ENCODE measurements around the gene FCER1G. TPM values are rescaled to one million over a fixed set of nuclear protein-coding genes. Genes with fewer than 3 reads are reported as not detected.
"Not testable (repeated sequence)": the region's sequence is repeated elsewhere in the genome, so short reads cannot be mapped to it uniquely, and the experiment has no call there.

FCER1G gene
- total RNA-seq, 1 donor, result not detected

GRCh38 chr1:161238039-161238473, 23.0 kb downstream of the FCER1G start, which contains the start of gene NR1I3:
NR1I3 (minus strand) TSS chr1:161238203; CDS start chr1:161236565, 1,638 bp downstream.
- no peak for DNase-seq (ENCODE audit: low read depth)
- TF ChIP-seq, protein P1, sequence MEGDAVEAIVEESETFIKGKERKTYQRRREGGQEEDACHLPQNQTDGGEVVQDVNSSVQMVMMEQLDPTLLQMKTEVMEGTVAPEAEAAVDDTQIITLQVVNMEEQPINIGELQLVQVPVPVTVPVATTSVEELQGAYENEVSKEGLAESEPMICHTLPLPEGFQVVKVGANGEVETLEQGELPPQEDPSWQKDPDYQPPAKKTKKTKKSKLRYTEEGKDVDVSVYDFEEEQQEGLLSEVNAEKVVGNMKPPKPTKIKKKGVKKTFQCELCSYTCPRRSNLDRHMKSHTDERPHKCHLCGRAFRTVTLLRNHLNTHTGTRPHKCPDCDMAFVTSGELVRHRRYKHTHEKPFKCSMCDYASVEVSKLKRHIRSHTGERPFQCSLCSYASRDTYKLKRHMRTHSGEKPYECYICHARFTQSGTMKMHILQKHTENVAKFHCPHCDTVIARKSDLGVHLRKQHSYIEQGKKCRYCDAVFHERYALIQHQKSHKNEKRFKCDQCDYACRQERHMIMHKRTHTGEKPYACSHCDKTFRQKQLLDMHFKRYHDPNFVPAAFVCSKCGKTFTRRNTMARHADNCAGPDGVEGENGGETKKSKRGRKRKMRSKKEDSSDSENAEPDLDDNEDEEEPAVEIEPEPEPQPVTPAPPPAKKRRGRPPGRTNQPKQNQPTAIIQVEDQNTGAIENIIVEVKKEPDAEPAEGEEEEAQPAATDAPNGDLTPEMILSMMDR (IDR thresholded peaks at IDR 0.05; ENCODE audit: insufficient read depth, low read length), result no peak
- no peak within 1 kb of the TSS for H3K4me3 ChIP-seq (ENCODE audit: low read depth, low read length)

DNA sequence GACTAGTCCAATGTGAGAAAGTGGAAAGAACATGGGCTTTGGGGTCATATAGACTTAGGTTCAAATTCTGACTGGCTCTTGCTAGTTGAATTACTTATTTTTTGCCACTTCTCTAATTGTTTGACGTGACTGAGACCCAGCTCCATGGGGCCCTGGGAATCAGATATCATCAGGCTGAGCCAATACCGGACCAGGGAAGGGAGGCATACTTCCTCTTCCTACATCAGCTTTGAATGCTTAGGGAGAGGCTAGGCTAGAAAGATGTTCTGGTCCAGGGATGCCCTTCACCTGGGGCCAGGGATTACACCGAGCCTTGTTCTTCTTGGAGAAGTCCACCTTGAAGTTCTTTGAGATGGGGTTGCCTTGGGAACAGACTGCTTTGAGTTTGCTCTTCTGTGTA, 26.6 kb downstream of the FCER1G start:
- TF ChIP-seq, protein P1 (IDR thresholded peaks at IDR 0.05; ENCODE audit: insufficient read depth, low read length), result no peak
- H3K4me3 ChIP-seq (ENCODE audit: low read depth, low read length), result no peak overlapping the region
- DNase-seq (ENCODE audit: low read depth), result no peak

GRCh38 chr1:161242313-161242712, 27.2 kb downstream of the FCER1G start:
- no peak for DNase-seq (ENCODE audit: low read depth)
- H3K4me3 ChIP-seq (ENCODE audit: low read depth, low read length), result no peak overlapping the region
- TF ChIP-seq, protein P1 (IDR thresholded peaks at IDR 0.05; ENCODE audit: insufficient read depth, low read length), result no peak

DNA sequence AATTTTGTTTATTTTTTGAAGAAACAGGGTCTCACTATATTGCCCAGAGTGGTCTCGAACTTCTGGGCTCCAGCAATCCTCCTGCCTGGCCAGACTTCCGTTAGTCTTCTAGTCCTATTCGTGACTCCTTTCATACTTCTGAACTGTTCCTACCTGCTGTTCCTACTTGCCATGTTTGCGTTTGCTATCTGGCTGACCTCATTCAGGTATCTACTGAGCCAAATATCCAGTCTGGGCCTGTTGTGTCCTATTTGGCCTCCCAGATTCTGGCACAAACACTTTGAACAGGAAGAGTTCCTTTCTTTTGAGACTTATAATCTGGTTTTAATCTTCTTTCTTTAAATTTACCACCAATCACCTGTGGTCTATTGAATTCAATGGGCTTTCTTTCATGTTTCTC, 29.8 kb downstream of the FCER1G start:
- H3K4me3 ChIP-seq (ENCODE audit: low read depth, low read length), result no peak overlapping the region
- TF ChIP-seq, protein P1 (IDR thresholded peaks at IDR 0.05; ENCODE audit: insufficient read depth, low read length), result no peak
- DNase-seq (ENCODE audit: low read depth), result no peak

DNA sequence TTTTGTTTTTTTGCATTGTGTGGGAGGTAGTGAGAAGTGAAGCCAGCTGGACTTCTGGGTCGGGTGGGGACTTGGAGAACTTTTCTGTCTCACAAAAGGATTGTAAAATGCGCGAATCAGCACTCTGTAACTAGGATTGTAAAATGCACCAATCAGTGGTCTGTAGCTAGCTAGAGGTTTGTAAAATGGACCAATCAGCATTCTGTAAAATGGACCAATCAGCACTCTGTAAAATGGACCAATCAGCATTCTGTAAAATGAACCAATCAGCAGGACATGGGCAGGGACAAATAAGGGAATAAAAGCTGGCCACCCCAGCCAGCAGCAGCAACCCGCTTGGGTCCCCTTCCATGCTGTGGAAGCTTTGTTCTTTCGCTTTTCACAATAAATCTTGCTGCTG, 35.0 kb downstream of the FCER1G start:
- H3K4me3 ChIP-seq (ENCODE audit: low read depth, low read length); DNase-seq (ENCODE audit: low read depth): not testable (repeated sequence)

DNA sequence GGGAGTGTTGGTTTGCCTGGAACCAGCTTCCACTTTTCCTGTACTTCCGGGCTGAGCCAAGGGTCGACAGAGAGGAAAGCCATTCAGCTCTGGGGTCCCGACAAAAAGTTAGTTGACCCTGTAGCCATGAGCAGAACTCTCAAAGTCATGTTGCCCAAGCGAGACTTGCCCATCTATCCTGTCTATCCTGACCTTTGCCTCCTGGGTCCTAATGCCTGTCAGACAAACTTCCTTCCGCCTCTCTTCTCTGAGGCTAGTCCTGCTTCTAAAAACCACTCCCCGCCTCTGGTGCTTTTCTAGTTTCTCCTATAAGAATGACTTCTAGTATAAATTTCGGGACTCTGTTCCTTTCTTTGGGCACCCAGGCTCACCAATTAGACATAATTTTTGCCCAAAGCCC, 35.7 kb downstream of the FCER1G start:
- TF ChIP-seq, protein P1 (IDR thresholded peaks at IDR 0.05; ENCODE audit: insufficient read depth, low read length), result no peak
- no peak overlapping the region for H3K4me3 ChIP-seq (ENCODE audit: low read depth, low read length)
- no peak for DNase-seq (ENCODE audit: low read depth)

DNA sequence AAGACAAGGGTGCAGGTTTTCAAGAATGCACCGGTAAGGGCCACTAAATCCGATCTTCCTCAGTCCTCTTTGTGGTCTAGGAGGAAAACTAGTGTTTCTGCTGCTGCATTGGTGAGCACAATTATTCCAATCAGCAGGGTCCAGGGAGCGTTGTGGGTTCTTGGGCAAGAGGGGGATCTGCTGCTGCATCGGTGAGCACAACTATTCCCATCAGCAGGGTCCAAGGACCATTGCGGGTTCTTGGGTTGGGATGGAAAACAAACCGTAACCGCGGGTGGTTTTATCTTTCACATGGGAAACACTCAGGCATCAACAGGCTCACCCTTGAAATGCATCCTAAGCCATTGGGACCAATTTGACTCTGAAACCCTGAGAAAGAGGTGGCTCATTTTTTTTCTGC, 36.5 kb downstream of the FCER1G start:
- no peak for DNase-seq (ENCODE audit: low read depth)
- TF ChIP-seq, protein P1 (IDR thresholded peaks at IDR 0.05; ENCODE audit: insufficient read depth, low read length), result no peak
- H3K4me3 ChIP-seq (ENCODE audit: low read depth, low read length), result no peak overlapping the region

DNA sequence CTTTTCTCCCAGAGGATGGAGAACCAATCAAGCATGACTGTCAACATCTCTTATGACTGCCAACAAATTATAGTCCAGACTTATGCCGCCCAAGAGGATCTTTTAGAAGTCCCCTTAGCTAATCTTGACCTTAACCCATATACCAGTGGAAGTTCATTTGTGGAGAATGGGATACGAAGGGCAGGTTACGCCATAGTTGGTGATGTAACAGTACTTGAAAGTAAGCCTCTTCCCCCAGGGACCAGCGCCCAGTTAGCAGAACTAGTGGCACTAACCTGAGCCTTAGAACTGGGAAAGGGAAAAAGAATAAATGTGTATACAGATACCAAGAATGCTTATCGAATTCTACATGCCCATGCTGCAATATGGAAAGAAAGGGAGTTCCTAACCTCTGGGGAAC, 40.2 kb downstream of the FCER1G start:
- not testable (repeated sequence) for DNase-seq (ENCODE audit: low read depth); H3K4me3 ChIP-seq (ENCODE audit: low read depth, low read length)

DNA sequence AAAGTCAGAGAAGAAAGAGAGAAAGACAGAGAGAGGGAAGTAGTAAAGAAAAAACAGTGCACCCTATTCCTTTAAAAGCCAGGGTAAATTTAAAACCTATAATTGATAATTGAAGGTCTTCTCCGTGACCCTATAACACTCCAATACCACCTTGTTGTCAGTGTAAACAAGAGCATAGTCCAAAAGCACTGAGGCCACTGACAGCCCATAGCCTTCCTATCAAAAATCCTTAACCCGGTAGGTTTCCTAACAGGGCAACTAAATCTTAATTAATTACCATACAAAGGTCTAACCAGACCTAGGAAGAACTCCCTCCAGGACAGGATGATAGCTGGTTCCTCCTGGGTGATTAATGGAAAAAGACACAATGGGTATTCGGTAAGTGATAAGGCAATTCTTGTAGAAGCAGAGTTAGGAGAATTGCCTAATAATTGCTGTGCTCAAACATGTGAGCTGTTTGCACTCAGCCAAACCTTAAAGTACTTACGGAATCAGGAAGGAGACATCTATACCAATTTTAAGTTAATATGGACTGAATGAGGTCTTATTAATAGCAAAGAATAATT, 40.9 kb downstream of the FCER1G start:
- H3K4me3 ChIP-seq (ENCODE audit: low read depth, low read length); DNase-seq (ENCODE audit: low read depth): not testable (repeated sequence)

- not testable (repeated sequence) for DNase-seq (ENCODE audit: low read depth)
Measured at GRCh38 chr1:161257109-161257508, 42.0 kb downstream of the FCER1G start.

More at GRCh38 chr1:161257109-161257508, 42.0 kb downstream of the FCER1G start:
- not testable (repeated sequence) for H3K4me3 ChIP-seq (ENCODE audit: low read depth, low read length)
